ENCODE results near the gene IQUB. TPM values are rescaled to one million over a fixed set of nuclear protein-coding genes. Genes with fewer than 3 reads are reported as not detected.
"Not testable (repeated sequence)": the region's sequence is repeated elsewhere in the genome, so short reads cannot be mapped to it uniquely, and the experiment has no call there.

IQUB gene
- total RNA-seq, 1 experiment from 2014 or later = not detected

DNA sequence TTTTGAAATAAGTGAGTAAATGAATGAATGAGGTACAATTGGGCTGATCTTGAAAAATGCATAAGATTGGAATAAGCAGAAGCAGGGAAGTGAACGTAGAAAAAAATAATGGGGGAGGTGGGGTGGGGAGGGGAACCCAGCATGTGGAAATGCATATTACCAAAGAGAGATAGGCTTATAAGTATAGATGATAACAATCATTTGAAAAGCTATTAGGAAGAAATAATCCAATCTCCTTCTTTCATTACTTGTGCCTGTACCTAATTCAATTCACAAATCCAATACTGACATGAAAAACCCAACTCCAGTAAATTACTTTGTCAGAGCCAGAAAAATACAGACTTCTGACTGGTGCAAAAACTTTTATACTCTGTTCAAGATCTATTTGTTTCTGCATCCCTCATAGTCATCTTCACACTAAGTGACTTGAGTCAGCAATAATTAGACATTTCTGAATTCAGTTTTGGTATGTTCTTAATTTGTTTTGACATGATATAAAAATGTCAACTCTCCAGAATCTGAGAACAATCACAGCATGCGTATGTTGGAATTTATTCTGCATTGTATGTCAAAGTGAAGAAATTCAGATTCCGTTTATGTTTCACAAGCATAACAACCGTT is 99.2 kb downstream of the IQUB start:
- in situ Hi-C loops (cut with HindIII; ENCODE audit: low sequenced_read_pairs) = no loop called here
- no peak for DNase-seq (ENCODE audit: low spot score)

DNA sequence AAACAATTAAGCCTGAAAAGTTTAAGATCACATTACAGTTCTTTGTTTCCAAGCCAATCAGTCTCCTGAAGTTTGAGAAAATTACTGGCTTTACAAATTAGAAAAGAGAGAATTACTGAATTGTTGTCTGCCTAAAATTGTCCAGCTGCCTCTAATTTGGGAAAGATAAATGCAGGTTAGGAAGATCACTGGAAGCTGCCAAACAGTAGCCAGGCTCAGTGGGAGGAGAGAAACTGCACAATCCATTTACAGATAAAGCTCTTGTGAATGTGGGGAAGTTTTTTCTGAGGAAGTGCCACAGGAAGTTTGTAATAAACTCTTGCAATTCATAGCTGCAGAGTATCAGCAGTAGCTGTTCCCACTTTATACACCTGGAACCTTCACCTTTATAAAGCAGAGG is 100.7 kb downstream of the IQUB start:
- in situ Hi-C loops (cut with HindIII; ENCODE audit: low sequenced_read_pairs) = no loop called here
- DNase-seq (ENCODE audit: low spot score) = peak; percentile 57

DNA sequence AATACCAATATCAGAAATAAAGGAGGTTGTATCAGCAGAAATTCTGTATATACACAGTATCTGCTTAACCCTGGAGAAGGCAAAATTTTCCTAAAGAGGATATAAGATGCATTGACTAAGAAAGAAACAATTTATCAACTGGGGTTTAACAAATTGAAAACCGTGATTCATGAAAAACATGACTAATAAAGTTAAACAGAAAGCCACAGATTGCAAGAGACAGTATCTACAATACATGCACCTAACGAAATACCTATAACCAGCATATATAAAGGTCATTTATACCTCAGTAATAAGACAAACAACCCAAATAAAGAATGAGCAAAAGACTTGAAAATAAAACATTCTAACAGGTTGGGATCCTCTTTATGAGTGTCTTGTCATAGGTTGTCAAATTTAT is 101.8 kb downstream of the IQUB start:
- in situ Hi-C loops (cut with HindIII; ENCODE audit: low sequenced_read_pairs) = no loop called here
- no peak for DNase-seq (ENCODE audit: low spot score)

DNA sequence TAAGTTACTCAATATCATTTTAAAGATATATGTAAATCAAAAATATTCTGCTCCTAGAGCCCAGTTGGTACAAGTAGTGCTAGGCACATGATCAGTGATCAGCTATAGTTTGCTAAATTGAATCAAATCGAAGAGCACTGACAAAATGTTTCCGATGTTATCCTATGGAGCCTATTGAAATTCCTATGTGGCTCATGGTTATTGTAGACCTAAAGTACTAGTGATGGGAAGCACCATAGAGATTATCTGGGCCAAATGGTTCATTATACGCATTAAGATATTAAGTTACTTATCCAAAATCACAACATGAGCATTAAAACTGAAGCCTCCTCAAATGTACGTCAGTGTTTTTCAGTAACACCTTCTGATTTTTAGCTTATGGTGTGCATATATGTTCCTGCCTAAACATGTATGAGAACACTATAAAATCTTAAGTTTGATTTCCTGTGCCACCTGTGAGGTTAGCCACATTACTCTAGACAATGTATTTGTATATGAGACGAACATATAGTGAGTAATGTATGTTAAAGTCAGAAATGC is 103.2 kb downstream of the IQUB start:
- in situ Hi-C loops (cut with HindIII; ENCODE audit: low sequenced_read_pairs) = no loop called here
- DNase-seq (ENCODE audit: low spot score) = no peak

DNA sequence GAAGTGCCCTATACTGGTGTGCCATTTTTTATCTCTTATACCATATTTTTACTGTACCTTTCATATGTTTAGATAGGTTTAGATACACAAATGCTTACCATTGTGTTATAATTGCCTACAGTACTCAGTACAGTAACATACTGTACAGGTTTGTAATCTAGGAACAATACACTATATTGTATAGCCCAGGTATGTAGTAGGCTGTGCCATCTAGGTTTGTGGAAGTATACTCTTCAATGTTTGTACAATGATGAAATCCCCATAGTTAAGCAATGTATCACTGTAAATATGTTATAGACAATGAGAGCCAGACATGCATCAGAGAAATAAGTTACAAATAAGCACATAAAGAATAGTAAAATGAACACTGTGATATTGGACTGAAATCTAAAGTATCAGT is 109.1 kb downstream of the IQUB start:
- in situ Hi-C loops (cut with HindIII; ENCODE audit: low sequenced_read_pairs) = no loop called here
- no peak for DNase-seq (ENCODE audit: low spot score)

DNA sequence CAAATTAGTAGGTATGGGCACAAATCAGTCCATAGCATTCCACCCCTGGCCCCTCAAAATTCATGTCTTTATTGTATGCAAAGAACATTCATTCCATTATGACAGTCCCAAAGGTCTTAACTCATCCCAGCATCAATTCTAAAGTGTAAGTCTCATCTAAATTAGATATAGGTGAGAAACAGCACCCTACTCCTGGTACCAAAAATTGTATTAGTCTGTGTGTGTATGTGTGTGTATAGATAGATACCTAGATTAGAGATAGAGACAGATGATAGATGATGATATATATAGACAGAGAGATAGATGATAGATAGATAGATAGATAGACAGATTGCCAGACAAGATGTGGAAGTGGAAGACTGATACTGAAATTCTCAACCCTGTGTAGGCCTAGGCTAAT is 109.9 kb downstream of the IQUB start:
- DNase-seq (ENCODE audit: low spot score) = no peak
- in situ Hi-C loops (cut with HindIII; ENCODE audit: low sequenced_read_pairs) = no loop called here

DNA sequence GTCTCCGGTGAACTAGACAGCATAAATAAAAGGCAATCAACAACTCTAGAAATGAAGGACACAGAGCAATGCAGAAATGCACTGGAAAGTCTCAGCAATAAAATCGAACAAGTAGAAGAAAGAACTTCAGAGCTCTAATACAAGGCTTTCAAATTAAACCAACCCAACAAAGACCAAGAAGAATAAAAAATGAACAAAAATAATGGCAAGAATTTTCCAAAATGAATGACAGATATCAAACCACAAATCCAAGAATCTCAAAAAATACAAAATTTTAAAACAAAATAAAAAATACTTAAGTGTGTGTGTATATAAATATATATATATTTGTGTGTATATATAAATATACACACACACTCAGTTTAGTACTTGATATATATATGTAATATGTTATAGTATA is 110.8 kb downstream of the IQUB start:
- no peak for DNase-seq (ENCODE audit: low spot score)
- in situ Hi-C loops (cut with HindIII; ENCODE audit: low sequenced_read_pairs) = no loop called here

DNA sequence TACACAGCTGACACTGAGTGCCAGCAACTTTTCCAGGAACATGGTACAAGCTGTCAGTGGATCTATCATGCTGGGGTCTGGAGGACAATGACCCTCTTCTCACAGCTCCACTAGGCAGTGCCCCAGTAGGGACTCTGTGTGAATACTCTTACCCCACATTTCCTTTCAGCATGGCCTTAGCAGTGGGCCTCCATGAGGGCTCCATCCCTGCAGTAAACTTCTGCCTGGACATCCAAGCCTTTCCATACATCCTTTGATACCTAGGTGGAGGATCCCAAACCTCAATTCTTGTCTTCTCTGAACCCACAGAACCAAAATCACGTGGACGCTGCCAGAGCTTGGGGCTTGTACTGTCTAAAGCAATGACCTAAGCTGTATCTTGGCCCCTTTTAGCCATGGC is 116.8 kb downstream of the IQUB start:
- no peak for DNase-seq (ENCODE audit: low spot score)
- in situ Hi-C loops (cut with HindIII; ENCODE audit: low sequenced_read_pairs) = no loop called here

DNA sequence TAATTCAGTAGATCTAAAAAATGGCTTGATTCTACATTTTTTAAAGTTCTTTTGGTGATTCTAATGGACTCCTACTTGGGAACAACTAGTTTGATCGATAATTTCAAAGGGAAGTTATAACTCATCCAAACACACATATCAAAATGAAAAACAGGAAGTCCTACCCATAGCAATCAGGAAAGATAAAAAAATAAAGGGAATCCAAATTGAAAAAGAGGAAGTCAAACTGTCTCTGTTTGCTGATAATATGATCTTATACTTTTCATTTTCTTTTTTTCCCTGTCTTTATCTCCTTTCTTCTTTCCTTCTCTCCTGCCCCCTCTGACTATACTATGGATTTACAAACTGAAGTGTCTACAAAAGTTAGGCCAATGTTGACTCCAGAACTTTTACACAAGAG is 118.8 kb downstream of the IQUB start:
- DNase-seq (ENCODE audit: low spot score) = no peak
- in situ Hi-C loops (cut with HindIII; ENCODE audit: low sequenced_read_pairs) = no loop called here

DNA sequence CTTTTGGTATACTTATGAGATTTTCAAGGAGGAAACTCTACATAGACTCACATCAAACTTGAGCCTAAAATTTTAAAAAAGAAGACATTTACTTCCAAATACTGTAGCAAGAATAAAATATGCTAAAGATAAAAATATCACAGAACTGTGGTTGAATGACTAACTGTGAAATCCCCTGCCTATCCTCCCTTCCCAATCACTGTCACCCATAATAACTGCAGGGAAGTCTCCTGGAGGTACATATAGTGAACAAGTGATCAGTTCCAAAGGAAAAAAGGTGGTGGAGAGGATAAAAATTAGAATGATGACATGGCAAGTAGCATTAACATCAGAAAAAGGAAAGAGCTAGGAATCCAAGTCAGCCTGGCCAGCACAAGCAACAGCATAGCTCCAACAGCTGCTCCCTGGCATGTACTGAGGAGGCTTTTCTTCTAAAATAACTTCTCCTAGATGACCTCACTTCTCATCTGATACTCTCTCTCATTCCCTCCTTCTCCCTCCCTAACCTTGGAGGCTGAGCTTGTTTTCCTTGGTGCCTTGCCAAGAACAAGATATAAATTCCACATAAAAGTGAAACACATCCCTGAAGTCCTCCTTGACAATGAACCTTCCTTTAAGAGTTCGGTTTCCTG is 124.0 kb downstream of the IQUB start:
- in situ Hi-C loops (cut with HindIII; ENCODE audit: low sequenced_read_pairs) = no loop called here
- peak; percentile 81 for DNase-seq (ENCODE audit: low spot score)

DNA sequence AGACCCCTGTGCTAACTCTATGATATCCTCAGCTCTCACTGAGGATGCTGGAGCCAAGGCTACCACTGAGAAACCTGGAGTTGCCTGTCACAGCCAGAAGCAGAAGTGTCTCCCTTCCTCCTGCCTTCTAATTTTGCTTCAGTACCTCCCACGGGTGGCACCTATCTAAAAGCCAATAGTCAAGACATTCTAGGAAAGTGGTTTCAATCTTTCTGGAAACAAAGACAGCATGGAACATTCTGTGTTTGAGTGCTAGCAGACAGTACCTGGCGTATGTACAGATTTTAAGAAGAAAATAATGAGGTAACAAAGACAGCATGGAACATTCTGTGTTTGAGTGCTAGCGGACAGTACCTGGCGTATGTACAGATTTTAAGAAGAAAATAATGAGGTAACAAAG is 126.4 kb downstream of the IQUB start:
- in situ Hi-C loops (cut with HindIII; ENCODE audit: low sequenced_read_pairs) = not testable (repeated sequence)
- DNase-seq (ENCODE audit: low spot score) = peak; percentile 80

Other genes with a start within 250 kb of the IQUB start
- gene NDUFA5, start 23.2 kb upstream of the IQUB start, total RNA-seq (2014; rRNA removed; shearing (Covaris generic)) = 50.6 and 81.8 TPM in 2 replicates
- not detected in 2 replicates for gene ASB15, start 67.2 kb upstream of the IQUB start, total RNA-seq (2014; rRNA removed; shearing (Covaris generic))
- gene LMOD2, start 121.3 kb upstream of the IQUB start, total RNA-seq (2014; rRNA removed; shearing (Covaris generic)) = not detected in 2 replicates
- gene WASL, start 214.4 kb upstream of the IQUB start, total RNA-seq (2014; rRNA removed; shearing (Covaris generic)) = 3.5 and 6.7 TPM in 2 replicates